ENCODE results near the gene SMYD3.

SMYD3 gene

GRCh38 chr1:246506674-246507481 lies at the start of gene SMYD3:
Gene SMYD3, minus strand, starts transcription at chr1:246507279.
- peak; percentile 40 for DNase-seq

- DNase-seq = no peak
These were observed 47.1 kb upstream of the SMYD3 start for GRCh38 chr1:246554201-246554600.

- DNase-seq = no peak
These were observed 45.0 kb upstream of the SMYD3 start for GRCh38 chr1:246552110-246552509.

GRCh38 chr1:246550402-246550801 lies 43.3 kb upstream of the SMYD3 start:
- no peak for DNase-seq

GRCh38 chr1:246549665-246550064 lies 42.6 kb upstream of the SMYD3 start:
- DNase-seq = no peak

GRCh38 chr1:246544001-246544400 lies 36.9 kb upstream of the SMYD3 start:
- DNase-seq = no peak

- DNase-seq = no peak
These were observed 33.8 kb upstream of the SMYD3 start for GRCh38 chr1:246540738-246541491.

- DNase-seq = peak; percentile 23
These were observed 30.8 kb upstream of the SMYD3 start for GRCh38 chr1:246537887-246538286.

- DNase-seq = no peak
These were observed 30.4 kb upstream of the SMYD3 start for GRCh38 chr1:246537441-246537840.

- DNase-seq = no peak
These were observed 27.0 kb upstream of the SMYD3 start for GRCh38 chr1:246534114-246534513.

- no peak for DNase-seq
These were observed 26.4 kb upstream of the SMYD3 start for GRCh38 chr1:246533371-246533905.

- DNase-seq = no peak
These were observed 25.4 kb upstream of the SMYD3 start for GRCh38 chr1:246532519-246532918.

GRCh38 chr1:246530482-246530881 lies 23.4 kb upstream of the SMYD3 start:
- no peak for DNase-seq

- DNase-seq = no peak
These were observed 22.1 kb upstream of the SMYD3 start for GRCh38 chr1:246528933-246529731.

GRCh38 chr1:246527402-246528088 lies 20.5 kb upstream of the SMYD3 start:
- no peak for DNase-seq

GRCh38 chr1:246526915-246527314 lies 19.8 kb upstream of the SMYD3 start:
- DNase-seq = no peak

- DNase-seq = no peak
These were observed 19.3 kb upstream of the SMYD3 start for GRCh38 chr1:246526380-246526779.

- no peak for DNase-seq
These were observed 12.4 kb upstream of the SMYD3 start for GRCh38 chr1:246519514-246519913.

- DNase-seq = no peak
These were observed 11.6 kb upstream of the SMYD3 start for GRCh38 chr1:246518456-246519205.

GRCh38 chr1:246517391-246517790 lies 10.3 kb upstream of the SMYD3 start:
- DNase-seq = no peak

GRCh38 chr1:246516126-246516525 lies 9.0 kb upstream of the SMYD3 start:
- no peak for DNase-seq
